HG02571 (cell line): ENCODE results near the gene FSCN2.

ENCODE experiments used
- ATAC-seq: cut with Tn5 transposase; IDR thresholded peaks from one replicate; pipeline ENCODE4 v1.9.1; 2021; ENCODE audit warnings: mild to moderate bottlenecking, moderate library complexity; ENCODE audit not compliant: unreplicated experiment

FSCN2 gene

DNA sequence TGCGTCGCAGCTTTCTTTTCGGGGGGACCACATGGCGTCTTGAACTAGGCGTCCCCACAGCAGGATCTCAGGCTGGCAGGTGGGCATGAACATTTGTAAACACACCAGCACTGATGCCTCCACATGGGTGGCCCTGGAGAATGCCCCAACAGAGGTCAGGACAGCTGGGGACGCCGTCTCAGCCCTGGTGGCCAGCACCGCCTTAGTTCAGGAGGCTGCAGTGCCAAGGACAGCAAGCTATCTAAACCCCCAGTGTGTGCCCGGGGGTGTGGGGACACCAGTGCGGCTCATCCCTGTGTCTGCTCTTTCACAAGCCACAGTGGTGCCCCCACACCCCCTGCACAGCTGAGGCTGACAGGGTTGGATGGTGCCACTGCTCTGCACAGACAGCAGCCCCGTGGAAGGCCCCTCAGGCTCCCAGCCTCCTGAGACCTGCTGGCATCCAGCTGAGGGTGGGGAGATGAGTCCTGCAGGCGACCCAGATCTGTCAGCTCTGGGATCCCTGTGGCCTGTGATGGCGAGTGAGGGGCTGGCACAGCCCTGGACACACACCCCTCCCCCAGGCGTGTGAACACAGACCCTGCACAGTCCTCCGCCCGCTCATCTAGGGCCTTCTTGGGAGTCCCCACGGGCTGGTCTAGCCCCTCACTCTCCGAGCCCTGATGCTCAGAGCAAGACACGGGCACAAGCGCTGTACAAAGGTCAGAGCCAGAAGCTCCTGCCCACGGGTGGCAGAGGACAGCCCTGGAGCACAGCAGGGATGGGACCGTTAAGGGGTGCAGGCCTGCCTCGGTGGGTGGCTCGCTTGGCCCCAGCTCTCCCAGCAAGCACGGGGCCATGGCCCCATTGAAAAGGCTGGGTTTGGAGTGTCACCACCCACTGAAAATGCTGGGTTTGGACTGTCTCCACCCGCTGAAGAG, 10.7 kb downstream of the FSCN2 start:
- no peak for ATAC-seq

DNA sequence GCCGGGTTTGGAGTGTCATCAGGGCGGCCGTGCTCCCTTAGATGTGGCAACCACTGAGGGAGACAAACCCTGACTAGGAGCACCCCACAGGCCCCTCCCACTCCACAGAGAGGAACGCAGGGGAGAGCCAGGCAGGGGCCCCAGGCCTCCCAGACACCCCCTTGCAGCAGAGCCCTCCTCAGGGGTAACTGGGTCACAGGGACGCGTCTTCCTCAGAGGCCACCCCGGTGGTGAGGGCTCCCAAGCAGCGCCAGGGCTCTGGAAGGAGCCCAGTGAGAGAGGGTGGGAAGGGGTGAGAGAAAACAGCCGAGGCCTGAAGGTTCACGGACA, 11.4 kb downstream of the FSCN2 start:
- ATAC-seq: no peak

DNA sequence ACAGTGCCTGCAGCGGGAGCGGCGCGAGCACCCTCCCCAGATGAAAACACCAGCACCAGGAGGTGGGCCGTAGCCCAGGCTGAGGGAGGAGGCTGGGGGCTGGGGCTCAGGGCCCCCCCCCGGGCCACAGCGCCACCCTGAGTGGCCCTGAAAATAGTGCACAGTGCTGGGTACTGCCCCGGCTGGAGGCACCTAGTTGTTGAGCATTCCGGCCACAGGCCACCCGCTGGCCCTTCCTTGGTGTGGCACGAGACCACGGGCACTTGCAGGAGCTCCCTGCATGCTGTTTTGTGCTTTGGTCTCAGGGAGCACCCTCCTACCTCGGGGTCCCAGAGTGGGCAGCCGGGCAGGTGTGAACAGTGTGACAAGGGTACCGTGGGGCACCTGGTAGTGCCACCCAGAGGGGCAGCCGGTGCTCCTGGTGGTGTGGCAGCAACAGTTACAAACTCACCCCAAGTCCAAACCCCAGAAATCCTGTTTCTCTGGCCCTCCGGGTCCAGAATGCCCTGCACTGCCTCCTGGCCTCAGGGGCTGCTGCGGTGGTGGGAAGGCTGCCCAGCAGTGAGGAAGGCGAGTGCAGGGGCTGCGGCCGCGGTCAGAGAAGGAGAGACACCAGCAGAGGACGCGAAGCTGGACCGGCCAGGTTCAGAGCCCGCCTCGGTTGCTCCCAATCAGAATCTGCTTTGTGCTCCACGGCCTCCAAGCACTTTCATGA, 11.9 kb downstream of the FSCN2 start:
- no peak for ATAC-seq

DNA sequence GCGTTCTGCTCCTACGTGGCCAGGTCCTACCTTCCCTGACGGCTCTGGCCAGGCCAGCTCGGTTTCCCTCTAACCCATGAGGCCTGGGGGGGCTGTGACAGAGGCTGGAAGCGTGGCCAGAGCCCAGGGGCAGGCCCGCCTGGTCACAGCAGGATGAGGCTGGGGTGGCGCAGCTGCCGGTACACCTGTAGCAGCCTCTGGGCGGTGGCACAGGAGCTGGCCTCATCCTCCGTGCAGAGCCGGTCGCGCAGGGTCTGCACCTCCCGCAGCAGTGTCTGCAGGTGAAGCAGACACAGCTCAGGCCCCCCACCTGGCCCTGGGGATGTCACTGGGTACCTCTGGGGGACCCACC, 12.5 kb downstream of the FSCN2 start:
- ATAC-seq: no peak

DNA sequence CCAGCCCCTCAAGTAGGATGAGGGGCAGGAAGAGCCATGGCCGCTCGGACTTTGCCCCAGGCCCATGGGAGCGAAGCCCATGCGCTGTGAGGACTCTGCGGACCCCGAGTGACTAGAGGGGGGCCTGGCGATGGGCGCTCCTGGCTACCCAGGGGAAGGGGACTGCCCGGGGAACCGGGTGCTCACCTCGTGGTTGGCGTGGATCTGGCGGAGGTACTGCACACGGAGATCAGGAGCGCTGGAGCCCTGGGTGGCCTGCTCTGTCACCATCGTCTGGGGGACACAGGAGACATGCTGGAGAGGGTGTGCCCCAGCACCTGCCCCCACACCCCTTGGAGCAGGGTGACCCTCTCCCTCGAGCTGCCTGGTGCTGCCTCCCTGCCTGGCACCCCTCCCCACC, 12.9 kb downstream of the FSCN2 start:
- no peak for ATAC-seq

DNA sequence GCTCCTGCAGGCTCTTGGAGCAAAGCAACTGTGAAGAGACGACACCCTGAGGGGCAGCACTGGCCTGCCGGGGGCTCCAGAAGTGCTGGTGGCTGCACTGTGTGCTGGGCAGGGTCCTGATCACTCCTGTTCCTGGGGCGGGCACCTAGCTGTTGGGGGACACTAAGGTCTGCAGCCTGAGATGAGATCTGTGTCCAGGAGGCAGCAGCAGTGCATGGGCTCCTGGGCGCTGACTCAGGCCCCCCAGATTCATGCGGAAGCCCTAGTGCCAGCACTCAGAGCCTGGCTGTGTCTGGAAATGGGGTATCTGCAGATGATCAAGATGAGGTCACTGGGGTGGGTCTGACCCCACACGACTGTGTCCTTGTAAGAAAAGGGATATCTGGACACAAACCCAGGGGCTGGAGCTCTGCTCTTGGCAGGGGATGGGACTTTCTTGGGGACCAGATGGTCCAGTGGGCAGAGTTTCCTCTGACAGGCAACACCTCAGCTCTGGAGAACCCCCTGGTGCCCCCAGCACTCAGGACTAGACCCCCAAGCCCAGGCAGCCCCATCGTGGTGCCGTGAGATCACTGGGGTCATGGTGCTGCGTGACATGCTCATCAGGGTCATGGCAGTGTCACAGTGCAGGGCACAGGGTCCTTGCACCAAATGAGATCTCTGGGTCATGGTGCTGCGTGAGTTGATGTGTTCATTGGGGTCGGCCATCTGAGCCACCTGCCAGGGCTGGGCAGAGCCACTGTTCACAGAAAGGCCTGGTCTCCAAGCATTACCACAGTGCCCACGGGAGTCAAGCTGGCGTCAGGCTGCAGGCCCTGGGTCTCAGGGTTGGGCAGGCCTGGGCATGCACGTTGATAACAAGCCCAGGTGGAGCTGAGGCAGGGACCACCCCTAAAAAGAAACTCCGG, 14.5 kb downstream of the FSCN2 start:
- ATAC-seq: no peak

DNA sequence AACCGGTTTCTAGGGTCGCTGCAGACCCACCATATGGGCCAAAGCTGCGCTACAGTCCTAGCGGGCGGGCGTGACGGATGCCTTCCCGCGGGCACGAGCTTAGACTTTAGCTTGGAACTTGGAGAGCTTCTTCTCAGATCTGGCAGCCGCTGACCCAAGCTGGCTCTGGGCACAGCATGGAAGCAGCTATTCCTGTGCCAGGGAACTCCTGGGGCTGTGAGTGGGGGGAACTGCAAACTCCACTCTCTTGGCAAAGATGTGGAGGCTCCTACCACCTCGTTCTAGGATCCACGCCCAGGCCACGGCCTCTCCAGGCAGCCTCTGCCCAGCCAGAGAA, 15.1 kb downstream of the FSCN2 start:
- ATAC-seq: no peak

DNA sequence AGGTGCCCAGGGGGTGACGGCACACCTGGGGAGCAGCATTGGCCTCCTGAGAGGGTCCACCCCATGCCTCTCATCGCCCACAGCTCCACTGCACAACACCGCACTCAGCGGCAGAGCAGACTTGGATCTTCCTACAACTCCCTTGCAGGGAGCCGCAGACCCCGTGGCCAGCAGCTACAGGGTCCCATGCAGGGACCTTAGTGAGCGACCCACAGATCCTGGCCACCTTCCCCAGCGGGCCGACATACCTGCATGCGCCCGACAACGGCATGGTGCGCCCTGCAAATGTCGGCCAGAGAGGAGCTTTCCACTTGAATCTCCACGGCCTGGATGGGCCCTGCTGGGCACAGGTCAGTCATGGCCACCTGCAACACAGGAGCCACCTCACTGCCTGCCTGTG, 15.6 kb downstream of the FSCN2 start:
- ATAC-seq: no peak

DNA sequence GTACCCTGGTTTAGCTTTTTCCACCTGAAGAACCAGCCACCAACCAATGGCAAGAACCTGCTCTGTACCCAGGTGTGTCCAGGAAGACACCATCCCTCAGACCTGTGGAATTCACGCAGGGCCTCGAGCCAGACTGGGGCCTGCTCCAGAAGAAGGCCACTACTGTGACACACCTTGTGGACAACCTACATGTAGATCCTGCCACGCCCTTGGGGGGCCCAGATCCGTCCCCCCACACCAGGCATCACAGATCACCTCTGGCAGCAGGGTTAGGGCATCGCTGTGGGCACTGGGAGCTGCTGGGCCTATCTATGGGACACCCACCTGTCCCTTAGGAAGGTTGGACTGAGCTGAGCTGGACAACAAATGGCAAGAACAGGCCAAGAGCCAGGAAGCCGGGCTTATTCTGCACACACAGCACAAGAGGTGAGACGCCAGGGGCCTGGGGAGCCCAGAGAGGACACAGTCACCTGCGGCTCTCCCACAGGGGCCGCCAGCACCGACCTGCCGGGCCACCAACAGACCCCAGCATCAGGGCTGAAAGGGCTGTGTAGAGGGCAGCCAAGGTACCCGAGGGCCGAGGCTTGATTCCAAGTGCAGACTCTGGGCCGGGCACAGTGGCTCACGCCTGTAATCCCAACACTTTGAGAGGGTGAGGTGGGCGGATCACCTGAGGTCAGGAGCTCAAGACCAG, 16.3 kb downstream of the FSCN2 start:
- ATAC-seq: no peak

DNA sequence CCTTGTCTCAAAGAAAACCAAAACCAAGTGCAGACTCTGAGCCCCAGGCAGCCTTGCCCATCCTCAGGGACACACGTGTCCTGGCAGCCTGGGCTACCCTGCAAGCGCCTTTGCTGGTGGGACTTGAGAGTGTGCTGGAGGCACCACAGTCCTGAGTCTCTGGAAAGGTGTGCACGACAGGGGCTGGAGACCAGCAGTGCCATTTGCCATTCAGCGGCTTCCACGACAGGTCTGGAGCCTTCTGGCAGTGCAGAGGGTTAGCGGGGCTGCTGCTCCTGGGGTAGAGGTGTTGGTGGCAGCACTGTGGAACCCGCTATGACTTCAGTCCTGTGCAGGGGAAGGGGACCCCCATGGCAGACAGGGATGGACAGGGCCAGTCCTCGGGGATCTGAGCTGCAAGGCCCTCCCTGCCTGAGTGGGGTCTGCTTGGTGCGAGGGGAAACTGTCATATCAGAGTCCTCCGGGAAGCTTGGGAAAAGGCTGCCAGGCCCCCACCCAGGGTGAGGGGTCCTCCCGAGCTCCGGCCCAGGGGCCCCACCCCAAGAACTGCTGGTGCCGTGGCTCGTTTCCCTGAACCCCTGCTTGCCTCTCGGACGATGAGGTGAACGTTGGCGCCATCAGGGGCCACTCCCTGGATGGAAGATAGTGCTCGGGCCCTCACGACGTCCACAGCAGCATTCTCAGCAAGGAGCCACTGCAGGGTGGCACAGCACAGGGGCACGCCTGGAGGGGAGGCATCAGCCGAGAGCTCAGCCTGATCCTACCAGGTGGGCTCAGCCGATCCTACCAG, 17.2 kb downstream of the FSCN2 start:
- ATAC-seq: no peak

DNA sequence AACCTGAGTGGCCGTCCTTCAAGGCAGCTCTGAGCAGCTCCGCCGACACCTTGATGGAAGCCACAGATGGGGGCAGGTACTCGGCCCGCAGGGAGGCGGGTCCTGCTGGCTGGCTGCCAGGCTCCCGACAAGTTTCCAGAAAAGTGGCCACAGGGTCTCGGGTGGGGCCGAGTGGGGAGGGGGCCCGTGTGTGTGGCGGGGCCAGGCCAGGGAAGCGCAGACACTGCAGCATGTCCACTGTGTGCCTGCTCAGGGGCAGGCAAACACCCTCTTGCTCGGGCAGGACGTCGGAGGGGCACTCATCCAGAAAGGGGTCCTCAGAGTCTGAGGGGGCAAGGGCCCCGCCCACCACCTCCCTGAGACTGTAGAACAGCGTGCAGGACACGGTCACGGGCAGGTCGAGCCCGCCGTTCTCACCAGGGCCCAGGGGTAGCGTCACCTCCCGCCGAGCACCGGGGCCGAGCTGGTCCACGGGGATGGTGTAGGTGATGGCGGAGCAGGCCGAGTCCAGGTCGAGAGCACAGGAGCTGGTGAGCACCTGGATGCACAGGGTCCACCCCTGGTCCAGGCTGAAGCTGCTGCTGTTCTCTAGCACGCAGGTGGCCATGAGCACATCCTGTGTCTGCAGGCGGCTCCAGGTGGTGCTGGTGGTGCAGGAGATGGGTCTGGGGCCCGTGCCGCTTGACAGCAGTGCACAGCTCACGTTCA, 18.9 kb downstream of the FSCN2 start:
- no peak for ATAC-seq

DNA sequence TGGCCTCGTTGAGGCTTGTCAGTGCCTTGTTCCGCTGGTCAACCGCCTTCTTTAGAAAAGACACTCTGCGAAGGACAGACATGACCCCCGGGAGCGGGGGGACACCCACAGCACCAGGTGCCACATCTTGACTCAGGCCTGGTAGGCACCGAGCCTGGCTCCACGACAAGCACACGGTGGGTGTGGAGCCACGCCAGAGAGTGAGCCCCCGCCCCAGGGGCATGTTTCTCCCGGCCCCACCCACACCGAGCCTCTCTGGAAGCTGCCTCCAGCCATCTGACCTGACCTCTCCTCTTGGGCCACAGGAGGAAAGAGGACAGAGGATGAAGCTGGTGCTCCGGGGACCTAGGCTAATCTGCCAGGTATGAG, 19.4 kb downstream of the FSCN2 start:
- ATAC-seq: no peak

DNA sequence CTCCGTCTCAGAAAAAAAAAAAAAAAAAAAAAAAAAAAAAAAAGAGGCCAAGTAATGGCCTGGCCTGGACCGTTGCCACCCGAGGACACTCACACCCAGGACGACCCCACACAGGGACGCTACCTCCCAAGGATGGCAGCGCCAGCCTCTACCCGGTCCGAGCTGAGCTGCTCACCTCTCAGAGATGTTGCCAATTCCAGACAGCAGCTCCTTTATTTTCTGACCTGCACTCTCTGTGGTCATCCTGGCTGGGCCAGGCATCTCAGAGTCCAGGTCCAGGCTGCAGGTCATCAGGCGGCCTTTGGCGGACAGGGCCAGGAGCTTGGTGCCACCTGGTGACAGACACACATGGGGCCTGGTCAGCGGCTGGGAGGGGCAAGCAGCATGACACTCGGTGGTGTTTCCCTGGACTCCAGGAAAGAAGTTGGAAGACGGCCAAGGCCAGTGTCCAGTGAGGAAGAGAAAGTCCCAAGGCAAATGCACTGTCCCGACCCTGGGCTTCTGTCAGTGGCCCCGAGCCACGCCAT, 20.9 kb downstream of the FSCN2 start:
- ATAC-seq: no peak

DNA sequence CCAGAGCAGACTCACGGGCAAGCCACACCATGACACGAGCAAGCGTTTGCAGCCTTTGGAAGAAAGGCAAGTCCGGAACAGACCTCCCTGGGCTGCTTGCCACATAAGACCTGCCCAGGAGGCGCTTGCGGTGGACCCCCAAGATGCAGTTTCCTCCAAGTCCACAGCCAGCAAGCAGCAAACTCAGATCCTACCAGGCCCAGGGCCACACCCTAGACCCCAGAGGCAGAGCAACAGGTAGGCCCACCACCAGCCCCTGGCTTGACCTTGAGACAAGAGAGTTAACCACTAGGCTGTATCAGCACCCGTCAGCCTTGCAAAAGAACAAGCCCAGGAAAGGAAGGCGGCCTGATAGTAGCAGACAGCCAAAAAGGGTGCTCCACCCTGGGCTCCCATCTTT, 21.6 kb downstream of the FSCN2 start:
- no peak for ATAC-seq

DNA sequence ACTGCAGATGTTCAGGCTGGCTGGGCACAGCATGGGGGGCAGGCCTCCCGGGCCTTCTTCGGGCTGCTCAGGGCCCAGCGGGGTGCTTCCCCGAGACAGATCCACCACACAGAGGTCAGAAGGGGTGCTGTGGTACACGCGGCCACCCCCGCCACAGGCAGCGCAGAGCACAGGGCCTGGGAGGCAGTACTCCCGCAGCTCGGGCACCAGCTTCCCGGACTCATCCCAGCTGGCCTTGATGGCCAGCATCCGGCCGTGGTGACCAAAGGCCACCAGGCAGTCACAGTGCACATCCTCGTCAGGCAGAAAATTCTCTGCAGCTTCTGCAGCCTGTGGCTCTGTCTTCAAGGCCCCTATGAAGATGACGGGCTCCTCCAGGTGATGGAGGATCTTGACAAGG, 22.1 kb downstream of the FSCN2 start:
- ATAC-seq: no peak

DNA sequence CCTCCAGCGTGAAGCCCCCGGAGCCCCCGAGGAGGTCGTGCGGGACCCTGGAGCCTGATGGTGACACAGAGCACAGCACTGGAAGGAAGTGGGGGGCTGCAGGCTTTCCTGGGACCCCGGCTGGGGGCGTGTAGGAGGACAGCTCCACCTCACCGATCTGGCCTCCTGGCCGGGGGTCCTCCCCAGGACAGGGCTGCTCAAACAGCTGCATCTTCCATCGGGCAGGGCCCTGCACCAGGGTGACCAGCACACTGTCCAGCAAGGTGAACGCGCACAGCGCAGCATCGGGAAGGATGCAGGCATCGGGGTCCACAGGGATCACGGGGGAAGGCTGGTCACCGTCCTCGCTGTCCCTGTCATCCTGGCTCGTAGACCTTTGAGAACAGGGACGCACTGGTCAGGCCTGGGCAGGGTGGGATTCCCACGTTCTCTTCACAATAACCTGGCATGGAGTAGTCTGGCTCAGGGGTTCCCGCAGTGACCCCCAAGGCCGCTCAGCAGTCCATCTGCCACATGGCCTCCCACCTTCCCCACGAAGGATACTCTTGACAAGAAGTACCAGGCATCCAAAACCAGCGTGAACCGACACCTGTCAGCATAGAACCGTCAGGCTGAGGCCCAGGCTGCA, 22.8 kb downstream of the FSCN2 start:
- ATAC-seq: no peak

DNA sequence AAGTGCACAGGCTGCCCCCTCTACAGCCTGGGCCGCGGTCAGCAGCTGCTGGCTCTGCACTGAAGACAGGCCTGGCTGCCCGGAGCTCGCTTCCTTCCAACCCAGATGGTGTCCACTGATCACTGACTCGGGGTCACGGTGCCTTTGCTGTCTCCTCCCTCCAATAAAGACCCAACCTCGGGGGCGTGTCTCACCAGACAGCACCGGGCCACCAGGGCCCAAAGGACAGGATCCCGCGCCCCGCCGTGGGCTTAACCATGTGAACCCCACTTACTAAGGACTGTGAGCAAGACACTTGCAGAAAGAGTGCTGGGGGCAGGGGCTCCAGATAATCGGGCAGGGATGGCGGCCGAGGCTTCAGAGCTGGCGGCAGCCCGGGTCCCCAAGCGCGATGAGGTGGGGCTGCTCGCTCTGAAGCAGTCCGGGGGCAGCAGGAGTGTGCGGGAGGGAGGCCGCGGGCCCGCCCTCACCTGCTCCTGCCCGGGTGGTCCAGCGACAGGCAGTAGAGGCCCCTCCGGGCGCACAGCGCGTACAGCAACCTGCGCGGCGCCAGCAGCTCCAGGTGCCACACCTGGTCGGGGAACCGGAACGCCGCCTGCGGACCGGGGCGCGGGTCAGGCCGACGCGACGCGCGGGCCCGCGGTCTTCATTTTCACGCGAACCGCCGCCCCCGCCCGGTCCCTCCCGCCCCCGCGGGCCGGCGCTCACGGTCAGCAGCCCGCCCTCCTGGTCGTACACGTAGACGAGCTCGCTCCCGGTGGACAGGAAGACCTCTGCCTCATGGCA, 23.5 kb downstream of the FSCN2 start:
- ATAC-seq: peak; percentile 13
